ENCODE results near the gene TMEM30A.

Gene TMEM30A

GRCh38 chr6:75284632-75285282 lies at the start of gene TMEM30A (continued):
- TF ChIP-seq PRDM4 (tag by site-specific recombination; IDR thresholded peaks at IDR 0.05) (no peak), KLF1 (tag by site-specific recombination; IDR thresholded peaks at IDR 0.05) (peak; percentile 76), ZNF792 (tag by site-specific recombination; IDR thresholded peaks at IDR 0.05) (no peak), BCL6B (tag by site-specific recombination; IDR thresholded peaks at IDR 0.05) (no peak), ZNF626 (tag by site-specific recombination; IDR thresholded peaks at IDR 0.05) (no peak), ZNF660 (tag by site-specific recombination; IDR thresholded peaks at IDR 0.05) (no peak), ZNF596 (tag by site-specific recombination; IDR thresholded peaks at IDR 0.05) (no peak), HOXD13 (CRISPR knock-in tag; IDR thresholded peaks at IDR 0.05; ENCODE audit: borderline replicate concordance) (peak; percentile 42; the same call in 1 of the 2 replicates), ZNF223 (tag by site-specific recombination; IDR thresholded peaks at IDR 0.05) (no peak), ZNF561 (tag by site-specific recombination; IDR thresholded peaks at IDR 0.05; ENCODE audit: borderline replicate concordance) (no peak), ZNF449 (tag by site-specific recombination; IDR thresholded peaks at IDR 0.05) (peak; percentile 92), KLF7 (tag by site-specific recombination; IDR thresholded peaks at IDR 0.05; ENCODE audit: borderline replicate concordance) (no peak), ZNF521 (tag by site-specific recombination; IDR thresholded peaks at IDR 0.05) (no peak), WT1 (tag by site-specific recombination; IDR thresholded peaks at IDR 0.05) (peak; percentile 92), ZNF362 (tag by site-specific recombination; IDR thresholded peaks at IDR 0.05) (no peak), ZNF148 (tag by site-specific recombination; IDR thresholded peaks at IDR 0.05; ENCODE audit: borderline replicate concordance) (no peak), AEBP2 (tag by site-specific recombination; IDR thresholded peaks at IDR 0.05; ENCODE audit: borderline replicate concordance) (no peak), ZSCAN16 (tag by site-specific recombination; IDR thresholded peaks at IDR 0.05) (no peak), ZNF548 (tag by site-specific recombination; IDR thresholded peaks at IDR 0.05) (no peak), ZBTB17 (tag by site-specific recombination; IDR thresholded peaks at IDR 0.05) (peak; percentile 99), GFI1B (tag by site-specific recombination; IDR thresholded peaks at IDR 0.05) (no peak), ZBTB48 (tag by site-specific recombination; IDR thresholded peaks at IDR 0.05) (peak; percentile 46; the same call in 1 of the 2 replicates)

All from HEK293 (cell line).